GM12872 (cell line): ENCODE measurements around the gene RSPO3.

Source experiments
- CTCF ChIP-seq: IDR thresholded peaks from 3 replicates; pipeline ENCODE4 v1.5.1; 2011; ENCODE audit warnings: low read depth, mild to moderate bottlenecking, low read length, moderate library complexity; ENCODE audit not compliant: insufficient read depth

The RSPO3 gene

GRCh38 chr6:127131772-127132376 is 13.4 kb downstream of the RSPO3 start:
- TF ChIP-seq CTCF, result no peak

- no peak for TF ChIP-seq CTCF
Observed at GRCh38 chr6:127134136-127134535, 15.7 kb downstream of the RSPO3 start.

GRCh38 chr6:127136786-127137185 is 18.3 kb downstream of the RSPO3 start:
- no peak for TF ChIP-seq CTCF

GRCh38 chr6:127146932-127147331 is 28.5 kb downstream of the RSPO3 start:
- TF ChIP-seq CTCF, result no peak

- TF ChIP-seq CTCF, result no peak
Observed at GRCh38 chr6:127147534-127147933, 29.1 kb downstream of the RSPO3 start.

- TF ChIP-seq CTCF, result no peak
Observed at GRCh38 chr6:127148511-127148910, 30.0 kb downstream of the RSPO3 start.

- TF ChIP-seq CTCF, result no peak
Observed at GRCh38 chr6:127154509-127154908, 36.0 kb downstream of the RSPO3 start.
